ENCODE data around the gene MZF1.

Gene MZF1

GRCh38 chr19:58548859-58549663 is 24.1 kb downstream of the MZF1 start:
- no peak for TF ChIP-seq CTCF (IDR thresholded peaks at IDR 0.05; ENCODE audit: low read depth, low read length)

DNA sequence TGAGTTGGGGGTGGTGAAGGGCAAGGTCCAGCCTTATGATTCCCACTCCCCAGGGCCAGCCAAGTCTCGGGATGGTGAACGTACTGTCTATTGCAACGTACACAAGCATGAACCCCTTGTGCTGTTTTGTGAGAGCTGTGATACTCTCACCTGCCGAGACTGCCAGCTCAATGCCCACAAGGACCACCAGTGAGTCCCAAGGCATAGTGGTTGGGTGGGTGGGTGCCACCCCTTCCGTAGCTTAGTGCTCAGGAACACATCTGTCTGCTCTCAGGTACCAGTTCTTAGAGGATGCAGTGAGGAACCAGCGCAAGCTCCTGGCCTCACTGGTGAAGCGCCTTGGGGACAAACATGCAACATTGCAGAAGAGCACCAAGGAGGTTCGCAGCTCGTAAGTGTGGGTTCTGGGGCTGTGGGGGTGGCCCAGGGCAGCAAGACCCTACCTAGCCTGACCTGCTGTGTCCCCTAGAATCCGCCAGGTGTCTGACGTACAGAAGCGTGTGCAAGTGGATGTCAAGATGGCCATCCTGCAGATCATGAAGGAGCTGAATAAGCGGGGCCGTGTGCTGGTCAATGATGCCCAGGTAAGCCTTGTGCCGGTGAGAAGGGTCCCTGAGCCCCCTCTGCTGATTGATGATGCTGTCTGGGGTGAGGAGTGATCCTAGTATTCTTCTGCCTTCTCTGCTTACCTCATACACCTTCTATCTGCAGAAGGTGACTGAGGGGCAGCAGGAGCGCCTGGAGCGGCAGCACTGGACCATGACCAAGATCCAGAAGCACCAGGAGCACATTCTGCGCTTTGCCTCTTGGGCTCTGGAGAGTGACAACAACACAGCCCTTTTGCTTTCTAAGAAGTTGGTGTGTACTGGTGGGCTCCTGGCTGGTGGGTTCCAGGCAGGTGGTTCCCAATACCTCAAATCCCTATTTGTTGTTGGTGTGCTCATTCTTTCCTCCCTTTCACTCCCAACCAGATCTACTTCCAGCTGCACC is 25.5 kb downstream of the MZF1 start:
- no peak overlapping the region for H3K4me3 ChIP-seq (replicated peaks in 1 of 2; ENCODE audit: low read depth in 2 of 2, low read length in 2 of 2)
- DNase-seq (ENCODE audit: low read depth in 2 of 2): no peak
- no peak for TF ChIP-seq CTCF (IDR thresholded peaks at IDR 0.05; ENCODE audit: low read depth, low read length)

More at GRCh38 chr19:58548859-58549663, 24.1 kb downstream of the MZF1 start:
- no peak overlapping the region for H3K4me3 ChIP-seq (replicated peaks in 1 of 2; ENCODE audit: low read depth in 2 of 2, low read length in 2 of 2)
- no peak for DNase-seq (ENCODE audit: low read depth in 2 of 2)

DNA sequence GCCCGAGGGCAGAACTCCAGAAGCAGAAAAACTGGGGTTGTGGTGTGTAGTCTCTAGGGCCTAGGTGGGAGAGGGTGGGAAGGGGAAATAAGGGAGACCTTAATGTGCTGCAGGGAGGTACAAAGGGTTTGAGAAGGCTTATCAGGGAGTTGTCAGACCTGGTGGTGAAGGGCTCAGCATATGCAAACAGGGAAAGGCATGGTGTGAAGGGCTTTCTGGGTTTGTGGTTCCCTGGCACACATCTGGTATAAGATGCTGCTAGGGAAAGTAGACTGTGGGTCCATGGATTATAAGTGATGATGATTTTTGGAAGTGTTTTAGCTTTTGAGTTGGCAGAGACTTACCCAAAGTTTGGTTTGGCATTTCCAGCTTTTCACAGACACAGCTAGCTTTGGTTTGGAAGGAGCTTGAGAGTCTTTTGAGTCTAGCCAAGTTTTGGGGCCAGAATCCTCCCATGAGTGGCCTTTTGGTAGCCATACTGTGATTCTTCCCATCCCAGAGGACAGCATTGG is 27.1 kb downstream of the MZF1 start:
- H3K4me3 ChIP-seq (replicated peaks in 1 of 2; ENCODE audit: low read depth in 2 of 2, low read length in 2 of 2): peak overlapping the region; percentile 91
- no peak for TF ChIP-seq CTCF (IDR thresholded peaks at IDR 0.05; ENCODE audit: low read depth, low read length)
- no peak for DNase-seq (ENCODE audit: low read depth in 2 of 2)

DNA sequence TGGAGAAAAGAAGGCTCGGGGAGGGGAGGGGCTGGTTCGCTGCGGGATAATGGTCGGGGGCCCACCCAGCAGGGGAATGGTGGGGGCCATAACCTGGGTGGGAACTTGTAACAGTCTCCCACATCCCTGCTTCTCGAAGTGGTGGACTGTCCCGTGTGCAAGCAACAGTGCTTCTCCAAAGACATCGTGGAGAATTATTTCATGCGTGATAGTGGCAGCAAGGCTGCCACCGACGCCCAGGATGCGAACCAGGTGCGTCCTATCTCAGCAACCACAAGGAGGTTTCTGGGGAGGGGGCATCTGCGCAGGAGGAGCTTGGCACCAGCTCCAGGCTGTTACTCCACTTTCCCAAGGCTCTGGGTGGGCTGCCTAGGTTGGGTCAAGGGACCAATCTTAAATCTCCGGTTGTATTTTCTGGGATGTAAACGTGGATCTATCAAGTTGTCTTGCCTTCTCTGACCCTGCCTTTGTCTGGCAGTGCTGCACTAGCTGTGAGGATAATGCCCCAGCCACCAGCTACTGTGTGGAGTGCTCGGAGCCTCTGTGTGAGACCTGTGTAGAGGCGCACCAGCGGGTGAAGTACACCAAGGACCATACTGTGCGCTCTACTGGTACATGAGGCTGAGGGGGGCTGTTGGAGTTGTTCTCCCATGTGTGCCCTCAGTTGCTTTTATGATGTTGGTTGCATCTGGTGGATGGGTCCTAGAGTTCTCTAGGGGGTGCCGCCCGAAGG is 27.7 kb downstream of the MZF1 start:
- no peak for DNase-seq (ENCODE audit: low read depth in 2 of 2)
- H3K4me3 ChIP-seq (replicated peaks in 1 of 2; ENCODE audit: low read depth in 2 of 2, low read length in 2 of 2): peak overlapping the region; percentile 91
- no peak for TF ChIP-seq CTCF (IDR thresholded peaks at IDR 0.05; ENCODE audit: low read depth, low read length)

- no peak for TF ChIP-seq CTCF (IDR thresholded peaks at IDR 0.05; ENCODE audit: low read depth, low read length)
- peak overlapping the region; percentile 91 for H3K4me3 ChIP-seq (replicated peaks in 1 of 2; ENCODE audit: low read depth in 2 of 2, low read length in 2 of 2)
- peak; percentile 47 to 65 for DNase-seq (ENCODE audit: low read depth in 2 of 2)
These were observed 28.4 kb downstream of the MZF1 start for GRCh38 chr19:58544591-58545285.

All from cardiac fibroblast (primary cell).